Activated T-helper 9 cell treated with anti-CD3 and anti-CD28 coated beads, Interleukin-2, amount 50 U/mL, for 16 hours (primary cell): ENCODE measurements around the gene TAS2R38.
"Not testable (repeated sequence)": the region's sequence is repeated elsewhere in the genome, so short reads cannot be mapped to it uniquely, and the experiment has no call there.

ENCODE experiments used
- DNase-seq: peaks from one replicate; pipeline ENCODE4 v3.0.0-alpha.2; 2020; ENCODE audit warnings: low read depth

Gene TAS2R38

GRCh38 chr7:141973673-141974072 lies at the start of gene TAS2R38:
TAS2R38 (minus strand) TSS chr7:141973773; CDS start chr7:141973689, 84 bp downstream.
- no peak for DNase-seq

DNA sequence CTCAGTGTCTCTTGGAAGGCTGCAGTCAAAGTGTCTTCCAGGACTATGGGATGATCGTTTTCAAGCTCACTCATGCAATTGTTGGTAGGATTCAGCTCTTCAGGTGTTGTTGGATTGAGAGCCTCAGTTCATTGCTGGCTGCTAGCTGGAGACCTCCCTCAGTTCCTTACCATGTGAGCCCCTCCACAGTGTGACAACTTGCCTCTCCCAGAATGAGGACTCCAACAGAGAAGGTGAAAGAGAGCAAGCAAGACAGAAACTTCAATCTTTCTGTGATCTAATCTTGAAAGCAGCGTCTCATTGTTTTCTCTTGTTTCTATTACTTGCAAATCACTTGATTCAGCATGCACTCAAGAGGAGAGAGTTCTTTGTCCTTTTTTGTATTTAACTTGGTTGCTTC lies 44.6 kb upstream of the TAS2R38 start:
- no peak for DNase-seq

DNA sequence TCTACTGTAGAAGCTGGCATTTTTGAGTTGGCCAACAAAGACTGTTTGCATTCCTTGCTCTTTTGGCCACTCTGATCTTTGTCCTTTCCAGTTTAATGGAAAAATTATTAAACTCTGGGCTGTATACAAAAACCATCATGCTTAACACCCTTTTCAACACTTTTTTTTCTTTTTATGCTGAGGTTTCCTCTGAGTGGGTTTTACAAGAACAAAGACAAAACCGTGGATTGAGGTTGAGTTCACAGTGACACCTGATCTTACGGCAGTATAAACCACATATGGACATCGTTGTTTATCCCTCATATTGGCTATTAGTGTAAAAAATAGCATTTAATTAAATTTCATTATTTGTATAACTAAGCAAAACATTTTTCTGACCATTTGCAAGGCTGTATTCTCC lies 43.9 kb upstream of the TAS2R38 start:
- DNase-seq, result no peak

- DNase-seq, result no peak
Measured at GRCh38 chr7:142012825-142013511, 39.4 kb upstream of the TAS2R38 start.

DNA sequence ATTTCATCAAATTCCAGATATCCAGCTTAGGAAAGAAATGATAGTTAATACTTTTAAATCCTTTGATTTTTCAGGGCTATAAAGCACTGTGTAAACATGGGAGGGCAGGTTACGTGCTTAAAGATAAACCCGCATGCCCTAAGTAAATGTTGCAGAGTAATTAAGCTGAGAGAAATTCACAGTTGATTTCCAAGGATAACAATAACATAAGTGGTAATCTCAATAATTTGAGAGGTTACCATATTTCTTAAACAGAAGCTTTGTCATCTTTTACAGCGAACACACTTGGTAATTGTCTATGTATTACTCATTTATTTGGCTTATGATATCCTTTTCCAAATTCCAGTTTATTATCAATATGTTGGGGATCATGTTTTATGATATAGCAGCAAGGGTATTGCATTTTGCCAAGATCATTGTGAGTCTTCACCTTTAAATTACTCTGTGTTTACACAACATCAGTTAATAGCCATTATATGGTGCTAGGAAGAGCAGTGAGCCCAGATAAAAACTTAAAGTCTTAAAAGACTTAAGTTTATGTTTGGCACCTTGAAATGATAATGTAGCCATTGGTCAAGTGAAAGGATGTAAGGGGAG lies 37.5 kb upstream of the TAS2R38 start:
- no peak for DNase-seq

DNA sequence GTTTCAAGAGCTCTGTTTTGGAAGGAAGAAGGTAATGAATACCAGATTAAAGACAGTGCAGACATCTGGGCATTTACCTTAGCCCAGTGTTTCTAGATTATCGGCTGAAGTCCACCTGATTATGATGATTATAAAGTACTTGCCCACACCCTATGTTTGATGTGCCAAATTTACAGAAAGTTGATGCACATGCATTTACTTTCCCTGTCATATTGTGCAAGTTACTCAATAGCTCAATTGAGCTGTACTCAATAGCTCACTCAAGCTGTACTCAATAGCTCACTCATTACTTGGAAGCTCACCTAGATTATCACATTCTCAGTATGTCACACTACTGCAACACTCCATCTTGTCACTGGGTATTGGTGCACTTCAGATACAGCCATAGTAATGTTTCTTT lies 35.6 kb upstream of the TAS2R38 start:
- DNase-seq, result no peak

GRCh38 chr7:142006577-142006976 lies 33.0 kb upstream of the TAS2R38 start:
- DNase-seq, result no peak

- no peak for DNase-seq
Measured at GRCh38 chr7:142002179-142002578, 28.6 kb upstream of the TAS2R38 start.

- no peak for DNase-seq
Measured at GRCh38 chr7:142001163-142001874, 27.7 kb upstream of the TAS2R38 start.

DNA sequence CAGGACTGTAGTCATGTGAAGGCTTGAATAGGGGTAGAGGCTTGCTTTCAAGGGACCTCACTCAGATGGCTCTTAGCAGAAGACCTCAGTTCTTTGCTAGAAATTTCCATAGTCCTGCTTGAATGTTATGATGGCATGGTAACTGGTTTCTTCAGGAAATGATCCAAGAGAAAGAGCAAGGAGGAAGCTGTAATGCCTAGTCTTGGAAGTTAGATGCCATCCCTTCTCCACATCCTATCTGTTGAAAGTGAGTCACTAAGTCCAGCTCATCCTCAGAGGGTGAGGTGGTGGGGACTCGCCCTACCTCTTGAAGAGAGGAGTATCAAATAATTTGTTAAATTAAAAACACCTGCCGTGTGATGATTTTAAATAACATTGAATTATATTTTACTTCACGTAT lies 26.7 kb upstream of the TAS2R38 start:
- no peak for DNase-seq

DNA sequence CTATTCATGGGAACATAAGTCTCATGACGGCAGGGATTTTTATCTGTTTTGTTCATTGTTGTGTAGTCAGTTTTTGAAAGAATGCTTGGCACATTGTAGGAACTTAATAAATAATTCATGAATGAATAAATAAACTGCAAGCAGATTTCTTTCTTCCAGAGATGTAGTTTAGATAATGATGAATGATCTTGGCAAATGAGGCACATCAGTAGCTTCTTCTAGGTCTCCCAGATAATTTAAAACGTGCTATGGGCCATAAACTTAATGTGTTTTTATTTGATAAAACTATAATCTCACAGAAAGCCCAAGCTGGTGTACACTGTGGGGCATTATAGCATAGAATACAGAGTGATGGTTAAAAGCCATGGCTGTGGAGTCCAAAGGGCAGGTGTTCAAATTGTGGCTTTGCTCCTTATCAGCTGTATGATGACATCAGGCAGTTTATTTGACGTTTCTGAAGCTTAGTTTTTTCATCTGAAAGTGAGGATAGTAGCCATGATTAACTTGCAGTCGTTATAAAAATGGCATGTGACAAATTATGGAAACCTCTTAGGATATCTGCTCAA lies 25.6 kb upstream of the TAS2R38 start:
- DNase-seq, result no peak

DNA sequence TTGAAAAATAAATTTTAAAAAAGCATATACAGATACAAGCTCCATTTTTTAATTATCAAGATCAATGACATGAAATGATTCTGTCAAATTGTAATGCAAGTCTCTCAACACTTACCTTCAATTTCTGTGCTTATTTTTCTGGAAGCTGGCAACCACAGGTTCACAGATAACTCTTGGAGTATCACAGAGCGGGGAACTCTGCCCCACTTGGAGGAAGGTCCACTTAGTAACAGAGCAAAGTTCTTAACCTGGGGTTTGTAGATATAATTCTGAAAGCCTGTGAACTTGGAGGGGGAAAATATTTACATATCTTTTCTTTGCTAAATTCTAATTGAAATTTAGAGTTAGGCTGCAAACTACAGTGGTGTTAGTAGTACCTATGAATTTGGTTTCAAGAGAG lies 19.8 kb upstream of the TAS2R38 start:
- no peak for DNase-seq

- DNase-seq, result no peak
Measured at GRCh38 chr7:141992688-141993087, 19.1 kb upstream of the TAS2R38 start.

GRCh38 chr7:141992156-141992555 lies 18.6 kb upstream of the TAS2R38 start:
- DNase-seq, result no peak

- DNase-seq, result no peak
Measured at GRCh38 chr7:141991140-141991539, 17.6 kb upstream of the TAS2R38 start.

- no peak for DNase-seq
Measured at GRCh38 chr7:141990011-141990725, 16.6 kb upstream of the TAS2R38 start.

- not testable (repeated sequence) for DNase-seq
Measured at GRCh38 chr7:141987803-141988202, 14.2 kb upstream of the TAS2R38 start.

DNA sequence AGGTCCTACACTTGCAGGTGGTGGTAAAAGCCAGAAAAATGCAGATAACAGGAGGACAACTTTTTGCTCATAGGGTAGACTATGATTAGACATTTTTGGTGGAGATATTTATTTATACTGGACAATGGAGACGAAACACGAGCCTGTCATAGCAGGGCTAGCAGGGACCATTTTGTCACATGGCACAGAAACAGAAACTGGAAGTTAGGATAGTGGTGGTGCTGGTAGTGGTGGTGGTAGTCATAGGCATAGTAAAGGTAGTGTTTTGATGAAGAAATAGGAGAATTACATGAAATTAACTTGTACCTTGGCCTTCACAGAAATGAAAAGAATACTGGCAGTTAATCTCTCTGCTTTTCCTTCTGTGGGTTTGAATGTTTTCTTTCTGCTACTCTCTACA lies 13.3 kb upstream of the TAS2R38 start:
- DNase-seq, result no peak

GRCh38 chr7:141985926-141986325 lies 12.4 kb upstream of the TAS2R38 start:
- not testable (repeated sequence) for DNase-seq

- no peak for DNase-seq
Measured at GRCh38 chr7:141979568-141979967, 6.0 kb upstream of the TAS2R38 start.

GRCh38 chr7:141978351-141978750 lies 4.8 kb upstream of the TAS2R38 start:
- DNase-seq, result no peak

DNA sequence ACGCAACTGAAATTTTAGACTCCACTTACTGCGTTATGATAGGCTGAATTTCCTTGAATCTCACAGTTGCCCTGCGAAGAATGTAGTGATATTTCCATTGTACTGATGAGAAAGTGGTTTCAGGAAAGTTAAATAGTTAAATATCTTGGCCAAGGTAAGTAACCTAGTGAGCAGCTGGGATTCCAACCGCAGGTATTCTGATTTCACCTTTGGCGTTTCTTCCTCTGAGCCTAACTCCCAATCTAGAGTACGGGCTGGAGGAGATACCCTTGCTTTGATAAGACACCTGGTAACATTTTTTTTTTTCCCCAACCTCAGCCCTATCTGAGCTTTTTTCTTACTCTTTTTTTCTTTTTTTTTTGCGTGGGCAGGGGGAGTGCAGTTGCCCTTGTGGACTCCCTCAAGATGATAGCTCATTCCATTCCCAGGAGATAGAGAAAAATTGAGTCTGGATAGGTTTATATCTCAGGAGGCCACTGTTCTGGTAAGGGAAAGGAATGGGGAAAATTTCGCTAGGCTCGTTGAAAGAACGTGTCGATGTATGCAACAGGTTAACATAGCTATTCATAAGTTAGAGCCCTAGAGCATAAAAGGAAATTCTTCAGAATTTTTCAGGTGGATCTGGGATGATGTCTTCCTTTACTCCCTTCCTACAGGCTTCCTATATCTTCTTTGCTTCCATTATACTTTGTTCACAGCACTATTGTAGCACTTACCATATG lies 3.1 kb upstream of the TAS2R38 start:
- DNase-seq, result no peak
